K562 (cell line): ENCODE measurements around the gene AGAP1. TPM values are rescaled to one million over a fixed set of nuclear protein-coding genes. Genes with fewer than 3 reads are reported as not detected.

Source experiments
- ATAC-seq: fragments of 200-7000 bp; cut with Tn5 transposase; 3 replicates; pipeline ENCODE4 v1.9.1; 2020; ENCODE audit warnings: moderate library complexity
- BruUV-seq: library from RNA; stranded (reverse); fragments of 400-500 nt; replicated peaks from 2 replicates; lab custom pipeline; 2021; lab: Mats Ljungman, UMichigan
- CTCF ChIA-PET: fragments of 300-600 bp; formaldehyde crosslinking; extraction: SDS; loops from one replicate; lab custom pipeline; 2021; ENCODE audit warnings: low intra/inter-chr PET ratio; lab: Yijun Ruan, JAX
- POLR2A ChIA-PET: fragments of 300-600, 350-650 bp; sonication (Branson Sonifier 250); formaldehyde crosslinking; extraction: SDS; loops from one replicate; lab custom pipeline; 2021; ENCODE audit warnings: antibody characterized with exemption, inconsistent platforms; lab: Yijun Ruan, JAX
- DNase-seq, 4 experiments: peaks; one replicate each; pipeline versions ENCODE4 v3.0.0 to v3.0.0-alpha.2; 2011 to 2018; ENCODE audit warnings: low spot score in 3 of 4, mixed read lengths in 3 of 4; ENCODE audit errors: extremely low read depth in 1 of 4
- FAIRE-seq: peaks from 2 replicates; lab custom pipeline; 2011; peaks lifted over from hg19 to GRCh38; lab: Jason Lieb, UNC
- H2AFZ ChIP-seq: 2 replicates; pipeline ENCODE4 v1.6.0; 2011; ENCODE audit warnings: low read depth, low read length, control low read depth, inconsistent platforms
- H3K27ac ChIP-seq: fragments of 200-600 bp; 3 replicates; pipeline ENCODE4 v1.8.0; 2011; ENCODE audit warnings: low read depth, mild to moderate bottlenecking, control low read depth, inconsistent platforms, low read length, moderate library complexity, mixed read lengths; ENCODE audit errors: extremely low read depth
- H3K27me3 ChIP-seq, 2 experiments: fragments of 300-600 bp in 1 of 2; 2 replicates in 1 of 2; 3 replicates in 1 of 2; pipeline versions ENCODE4 v1.6.0 to v1.8.0; 2011; ENCODE audit warnings: inconsistent platforms in 2 of 2, low read length in 2 of 2, mild to moderate bottlenecking in 1 of 2, mixed read lengths in 1 of 2, moderate library complexity in 1 of 2; ENCODE audit not compliant: control insufficient read depth in 2 of 2, insufficient read depth in 2 of 2
- H3K36me3 ChIP-seq: fragments of 300-600 bp; 3 replicates; pipeline ENCODE4 v1.8.0; 2011; ENCODE audit warnings: mild to moderate bottlenecking, low read length, inconsistent platforms; ENCODE audit not compliant: control insufficient read depth, insufficient read depth
- H3K4me1 ChIP-seq, 2 experiments: fragments of 200-600 bp in 1 of 2; replicated peaks in 1 of 2; 2 replicates in 1 of 2; 3 replicates in 1 of 2; pipeline versions ENCODE4 v1.5.1 to v1.8.0; 2011; ENCODE audit warnings: inconsistent platforms in 2 of 2, low read length in 2 of 2, mild to moderate bottlenecking in 1 of 2, mixed read lengths in 1 of 2, moderate library complexity in 1 of 2; ENCODE audit not compliant: control insufficient read depth in 2 of 2, insufficient read depth in 2 of 2
- H3K4me2 ChIP-seq: 2 replicates; pipeline ENCODE4 v1.6.1; 2011; ENCODE audit warnings: low read length, control low read depth, inconsistent platforms, mixed read lengths; ENCODE audit not compliant: insufficient read depth
- H3K4me3 ChIP-seq: fragments of 200-600 bp; sonication (generic), shearing (Covaris generic); 2 replicates; pipeline ENCODE4 v1.5.1; 2016; ENCODE audit warnings: control low read depth, inconsistent platforms
- H3K79me2 ChIP-seq: fragments of 200-600 bp; 3 replicates; pipeline ENCODE4 v1.8.0; 2011; ENCODE audit warnings: low read length, inconsistent platforms; ENCODE audit not compliant: control insufficient read depth, insufficient read depth
- H3K9ac ChIP-seq, 2 experiments: 2 replicates each; pipeline versions ENCODE4 v1.6.0 to v1.6.1; 2011; ENCODE audit warnings: low read depth in 2 of 2, low read length in 2 of 2, control low read depth in 1 of 2, inconsistent platforms in 1 of 2, mild to moderate bottlenecking in 1 of 2, mixed read lengths in 1 of 2; ENCODE audit not compliant: insufficient read depth in 1 of 2
- H3K9me1 ChIP-seq: one replicate; pipeline ENCODE4 v1.6.0; 2011; ENCODE audit warnings: inconsistent platforms, mild to moderate bottlenecking, low read length, moderate library complexity; ENCODE audit not compliant: control insufficient read depth, insufficient read depth
- H3K9me3 ChIP-seq: replicated peaks from 2 replicates; pipeline ENCODE4 v1.5.1; 2011; ENCODE audit warnings: low read depth, low read length, inconsistent platforms; ENCODE audit not compliant: control insufficient read depth, insufficient read depth
- H4K20me1 ChIP-seq: replicated peaks from 2 replicates; pipeline ENCODE4 v1.6.1; 2011; ENCODE audit warnings: low read length, inconsistent platforms, mixed read lengths; ENCODE audit not compliant: control insufficient read depth, insufficient read depth
- CREBBP ChIP-seq: IDR thresholded peaks from one replicate; pipeline ENCODE4 v1.6.1; 2012; ENCODE audit warnings: low read depth, mild to moderate bottlenecking, control low read depth, inconsistent platforms, low read length
- EHMT2 ChIP-seq: fragments of 450-650 bp; IDR thresholded peaks from 2 replicates; pipeline ENCODE4 v1.6.1; 2018; ENCODE audit warnings: antibody characterized with exemption
- FOXP1 ChIP-seq: sonication (generic); formaldehyde crosslinking; IDR thresholded peaks from 2 replicates; pipeline ENCODE4 v1.8.0; 2022; ENCODE audit warnings: mild to moderate bottlenecking, missing genetic modification reagents
- GTF2E2 ChIP-seq: fragments of 200-800 bp; sonication (Bioruptor generic); IDR thresholded peaks from 2 replicates; pipeline ENCODE4 v1.6.1; 2016; ENCODE audit warnings: missing genetic modification characterization, missing compliant biosample characterization
- HDAC8 ChIP-seq: fragments of 450-650 bp; IDR thresholded peaks from 2 replicates; pipeline ENCODE4 v1.6.1; 2016; ENCODE audit warnings: mild to moderate bottlenecking, missing genetic modification characterization, moderate library complexity, missing compliant biosample characterization
- MLX ChIP-seq, 2 experiments: fragments of 450-650 bp in 1 of 2; sonication (generic) in 1 of 2; formaldehyde crosslinking; conservative IDR thresholded peaks; 2 replicates each; pipeline versions ENCODE4 v1.4.0 to v1.8.1; 2020 to 2022; ENCODE audit warnings: mild to moderate bottlenecking in 1 of 2, missing genetic modification reagents in 1 of 2
- NCOA6 ChIP-seq: fragments of 450-650 bp; IDR thresholded peaks from 2 replicates; pipeline ENCODE4 v1.6.1; 2017; ENCODE audit warnings: mild to moderate bottlenecking
- PCBP1 ChIP-seq: fragments of 200-400 bp; formaldehyde crosslinking; IDR thresholded peaks from 2 replicates; pipeline ENCODE4 v1.6.1; 2018; ENCODE audit warnings: mild to moderate bottlenecking, low read depth, low read length; ENCODE audit not compliant: poor library complexity, severe bottlenecking
- PURB ChIP-seq: sonication (generic); formaldehyde crosslinking; IDR thresholded peaks from 2 replicates; pipeline ENCODE4 v1.9.0; 2021; ENCODE audit warnings: low read depth, mild to moderate bottlenecking, missing genetic modification reagents
- U2AF2 ChIP-seq: fragments of 200-400 bp; formaldehyde crosslinking; optimal IDR thresholded peaks from 2 replicates; pipeline ENCODE3; 2017; ENCODE audit warnings: low read depth, mild to moderate bottlenecking, low read length
- ZNF175 ChIP-seq: fragments of 200-800 bp; sonication (Bioruptor generic); IDR thresholded peaks from 2 replicates; pipeline ENCODE4 v1.6.1; 2016; ENCODE audit warnings: low read depth, mild to moderate bottlenecking, missing genetic modification characterization, missing compliant biosample characterization
- ZNF263 ChIP-seq: sonication (generic); formaldehyde crosslinking; IDR thresholded peaks from 2 replicates; pipeline ENCODE4 v1.8.0; 2022; ENCODE audit warnings: mild to moderate bottlenecking, missing genetic modification reagents, borderline replicate concordance
- ZNF280A ChIP-seq: fragments of 450-650 bp; IDR thresholded peaks from 2 replicates; pipeline ENCODE4 v1.6.1; 2018; ENCODE audit warnings: mild to moderate bottlenecking, low read depth; ENCODE audit not compliant: partially characterized antibody
- WGBS: fragments of 100-300 bp; shearing (Covaris generic); methylation state at CpG from one replicate; pipeline ENCODE4 v1.1.6; 2016; ENCODE audit warnings: low coverage, mixed read lengths; ENCODE audit not compliant: insufficient coverage; ENCODE audit errors: missing lambda C conversion rate; 5-methylcytosine and 5-hydroxymethylcytosine counted together
- in situ Hi-C: fragments of 300-500 bp; cut with MboI; formaldehyde crosslinking; loops from 4 replicates; pipeline ENCODE4 v1.15.0; 2018; ENCODE audit warnings: inconsistent platforms, mixed read lengths
- intact Hi-C: fragments of 100-400 bp; cut with micrococcal nuclease; formaldehyde crosslinking; loops from 2 replicates; pipeline ENCODE4 v1.14.2; 2022
- polyA plus RNA-seq, 8 experiments: library from polyadenylated mRNA; depleted of rRNA in 4 of 8; stranded (reverse) in 5 of 8; unstranded in 3 of 8; fragments of >200 nt; fragmentation: Nextera tagmentation in 2 of 8; fragmentation: Illumina TruSeq in 1 of 8; extraction: Ambion mirVana in 2 of 8; extraction: Trizol in 1 of 8; gene quantifications; 2 replicates each; pipeline versions ENCODE4 v1.2.1 to v1.2.3, GENCODE V29; 2011 to 2014; ENCODE audit warnings: inconsistent platforms in 1 of 8, missing spikeins in 1 of 8
- total RNA-seq, 7 experiments: library from RNA; depleted of rRNA in 6 of 7; stranded (reverse); fragments of >200 nt in 6 of 7; fragmentation: Illumina TruSeq in 2 of 7; extraction: Trizol in 2 of 7; gene quantifications; 2 replicates each; pipeline versions ENCODE4 v1.2.1 to v1.2.3, GENCODE V29; 2011 to 2021; ENCODE audit warnings: low replicate concordance in 1 of 7
- TF ChIP-seq, protein P1 (sequence below): sonication (generic); formaldehyde crosslinking; IDR thresholded peaks from 2 replicates; pipeline ENCODE4 v1.8.0; 2022; ENCODE audit warnings: mild to moderate bottlenecking, missing genetic modification reagents

The AGAP1 gene
- total and polyA plus RNA-seq, 9 of the 15 experiments (the other 6 are each of a cell fraction or from before 2014, with no cell fraction given) = 1.3 to 24.0 (median 10.6) TPM

GRCh38 chr2:235651643-235652042 is 157.8 kb downstream of the AGAP1 start:
- Histone ChIP-seq H3K36me3 (no peaks in the 10 kb centered on the region), H3K27me3 (no peaks in the 10 kb centered on the region), H3K4me3 (no peak overlapping the region), H4K20me1 (peaks cover 6% of the 10 kb centered on the region; the same call in 1 of the 2 replicates), H3K79me2 (peaks cover 29% of the 10 kb centered on the region; the same call in 2 of the 3 replicates), H3K9me1 (no peaks in the 10 kb centered on the region), H3K9ac (no peak overlapping the region), H3K9me3 (no peaks in the 10 kb centered on the region), H3K27ac (no peak overlapping the region), H2AFZ (no peak overlapping the region), H3K4me1 (no peaks in the 10 kb centered on the region), H3K4me2 (no peak overlapping the region)
- 84% methylated on average over 6 of the region's 7 CpGs for WGBS
- BruUV-seq = no TSS peak
- CTCF ChIA-PET = interaction anchor here (0.6 kb wide), 1 partner anchor 12 kb away, joined by 3 read pairs; no protein-coding TSS in a partner anchor
- in situ Hi-C loops (no loop called here), intact Hi-C loops (no loop called here)
- ATAC-seq = no peak
- POLR2A ChIA-PET = no interaction called here
- no peak for FAIRE-seq
- DNase-seq = no peak
- TF ChIP-seq PURB (CRISPR knock-in tag) = no peak
- no peak for TF ChIP-seq GTF2E2 (tag)
- TF ChIP-seq, protein P1, sequence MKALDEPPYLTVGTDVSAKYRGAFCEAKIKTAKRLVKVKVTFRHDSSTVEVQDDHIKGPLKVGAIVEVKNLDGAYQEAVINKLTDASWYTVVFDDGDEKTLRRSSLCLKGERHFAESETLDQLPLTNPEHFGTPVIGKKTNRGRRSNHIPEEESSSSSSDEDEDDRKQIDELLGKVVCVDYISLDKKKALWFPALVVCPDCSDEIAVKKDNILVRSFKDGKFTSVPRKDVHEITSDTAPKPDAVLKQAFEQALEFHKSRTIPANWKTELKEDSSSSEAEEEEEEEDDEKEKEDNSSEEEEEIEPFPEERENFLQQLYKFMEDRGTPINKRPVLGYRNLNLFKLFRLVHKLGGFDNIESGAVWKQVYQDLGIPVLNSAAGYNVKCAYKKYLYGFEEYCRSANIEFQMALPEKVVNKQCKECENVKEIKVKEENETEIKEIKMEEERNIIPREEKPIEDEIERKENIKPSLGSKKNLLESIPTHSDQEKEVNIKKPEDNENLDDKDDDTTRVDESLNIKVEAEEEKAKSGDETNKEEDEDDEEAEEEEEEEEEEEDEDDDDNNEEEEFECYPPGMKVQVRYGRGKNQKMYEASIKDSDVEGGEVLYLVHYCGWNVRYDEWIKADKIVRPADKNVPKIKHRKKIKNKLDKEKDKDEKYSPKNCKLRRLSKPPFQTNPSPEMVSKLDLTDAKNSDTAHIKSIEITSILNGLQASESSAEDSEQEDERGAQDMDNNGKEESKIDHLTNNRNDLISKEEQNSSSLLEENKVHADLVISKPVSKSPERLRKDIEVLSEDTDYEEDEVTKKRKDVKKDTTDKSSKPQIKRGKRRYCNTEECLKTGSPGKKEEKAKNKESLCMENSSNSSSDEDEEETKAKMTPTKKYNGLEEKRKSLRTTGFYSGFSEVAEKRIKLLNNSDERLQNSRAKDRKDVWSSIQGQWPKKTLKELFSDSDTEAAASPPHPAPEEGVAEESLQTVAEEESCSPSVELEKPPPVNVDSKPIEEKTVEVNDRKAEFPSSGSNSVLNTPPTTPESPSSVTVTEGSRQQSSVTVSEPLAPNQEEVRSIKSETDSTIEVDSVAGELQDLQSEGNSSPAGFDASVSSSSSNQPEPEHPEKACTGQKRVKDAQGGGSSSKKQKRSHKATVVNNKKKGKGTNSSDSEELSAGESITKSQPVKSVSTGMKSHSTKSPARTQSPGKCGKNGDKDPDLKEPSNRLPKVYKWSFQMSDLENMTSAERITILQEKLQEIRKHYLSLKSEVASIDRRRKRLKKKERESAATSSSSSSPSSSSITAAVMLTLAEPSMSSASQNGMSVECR (CRISPR knock-in tag) = no peak
- TF ChIP-seq FOXP1 (CRISPR knock-in tag) = no peak
- TF ChIP-seq NCOA6 = no peak
- no peak for TF ChIP-seq PCBP1
- no peak for TF ChIP-seq EHMT2
- no peak for TF ChIP-seq U2AF2
- no peak for TF ChIP-seq ZNF280A
- no peak for TF ChIP-seq ZNF175 (CRISPR knock-in tag)
- no peak for TF ChIP-seq MLX (CRISPR knock-in tag; conservative IDR thresholded peaks at IDR 0.05)
- TF ChIP-seq CREBBP = no peak
- no peak for TF ChIP-seq HDAC8
- no peak for TF ChIP-seq ZNF263
